Measurements from ENCODE around the gene ARL15.

The ARL15 gene

GRCh38 chr5:54117957-54118356 lies 192.4 kb downstream of the ARL15 start:
- Histone ChIP-seq H3K4ac (ENCODE audit: low read length) (no peak overlapping the region), H3K9ac (ENCODE audit: low read depth, low read length, poor library complexity) (no peak overlapping the region), H3K27ac (replicated peaks; ENCODE audit: low read length) (no peak overlapping the region), H3K4me1 (ENCODE audit: control insufficient read depth in 2 of 2, insufficient read depth in 1 of 2, low read depth in 1 of 2, low read length in 2 of 2) (no peaks in the 10 kb centered on the region), H3K18ac (ENCODE audit: low read length) (no peak overlapping the region), H3K4me2 (ENCODE audit: insufficient read depth, low read length, poor library complexity, severe bottlenecking) (no peak overlapping the region), H3K79me1 (ENCODE audit: low read depth, low read length) (no peaks in the 10 kb centered on the region), H3K14ac (ENCODE audit: low read length) (no peak overlapping the region), H3K36me3 (replicated peaks in 1 of 2; ENCODE audit: control insufficient read depth in 2 of 2, insufficient read depth in 2 of 2, low read length in 2 of 2) (no peaks in the 10 kb centered on the region), H4K8ac (ENCODE audit: low read depth, low read length) (no peak overlapping the region), H3K23ac (ENCODE audit: low read depth, low read length, poor library complexity) (no peak overlapping the region), H3K27me3 (ENCODE audit: control insufficient read depth in 3 of 3, insufficient read depth in 3 of 3, low read depth in 1 of 3, low read length in 3 of 3) (no peaks in the 10 kb centered on the region), H2BK5ac (ENCODE audit: low read length) (no peak overlapping the region), H2BK15ac (ENCODE audit: low read length) (no peak overlapping the region), H2BK12ac (ENCODE audit: low read length) (no peak overlapping the region), H3K9me3 (replicated peaks in 1 of 2; ENCODE audit: control insufficient read depth in 2 of 2, insufficient read depth in 1 of 2, low read depth in 1 of 2, low read length in 2 of 2) (no peaks in the 10 kb centered on the region), H2BK120ac (ENCODE audit: low read depth, low read length) (no peak overlapping the region), H4K91ac (ENCODE audit: low read depth, low read length, poor library complexity) (no peak overlapping the region), H2AK5ac (ENCODE audit: low read depth, low read length) (no peak overlapping the region), H2AFZ (ENCODE audit: low read length) (no peak overlapping the region), H3K4me3 (ENCODE audit: low read length in 2 of 2) (no peak overlapping the region)
- WGBS, 2 donors (ENCODE audit: extremely low coverage in 2 of 2, insufficient read length in 2 of 2, insufficient replicate concordance in 1 of 2): no CpG with 5 or more reads among the region's 2 CpGs
- no peak for DNase-seq (ENCODE audit: low spot score)

DNA sequence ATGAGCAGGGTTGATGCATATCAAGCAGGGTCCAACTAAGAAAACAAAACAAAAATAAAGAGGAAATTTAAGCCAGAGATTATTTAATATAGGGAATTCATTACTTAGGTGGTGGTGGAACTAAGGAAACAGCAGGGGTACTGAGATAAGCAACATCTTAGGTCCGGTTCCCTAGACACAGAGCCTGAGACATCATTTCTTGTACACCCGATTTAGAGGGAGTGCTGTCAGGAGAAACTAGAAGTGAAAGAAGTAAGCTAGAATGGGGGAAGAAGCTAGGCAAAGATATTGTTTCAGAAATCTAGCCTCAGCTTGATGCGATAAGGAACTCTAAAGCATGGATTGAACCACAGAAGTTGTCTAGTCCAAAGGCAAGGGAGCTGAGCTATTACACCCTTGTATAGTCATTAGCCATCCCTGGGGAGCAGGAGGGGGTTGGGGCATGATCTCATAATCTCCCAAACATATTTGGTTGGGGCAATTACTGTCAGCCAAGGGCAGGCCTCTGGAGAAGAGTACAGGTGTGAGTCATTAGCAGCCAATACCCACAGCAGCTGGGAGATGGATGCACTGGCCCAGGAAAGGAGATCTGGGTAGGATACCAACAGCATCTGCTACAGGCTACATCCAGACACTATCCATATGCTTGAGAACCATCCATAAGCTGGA lies 194.5 kb downstream of the ARL15 start:
- Histone ChIP-seq H3K18ac (ENCODE audit: low read length) (no peak overlapping the region), H3K4ac (ENCODE audit: low read length) (no peak overlapping the region), H3K9me3 (replicated peaks in 1 of 2; ENCODE audit: control insufficient read depth in 2 of 2, insufficient read depth in 1 of 2, low read depth in 1 of 2, low read length in 2 of 2) (no peaks in the 10 kb centered on the region), H3K4me1 (ENCODE audit: control insufficient read depth in 2 of 2, insufficient read depth in 1 of 2, low read depth in 1 of 2, low read length in 2 of 2) (no peaks in the 10 kb centered on the region), H3K36me3 (replicated peaks in 1 of 2; ENCODE audit: control insufficient read depth in 2 of 2, insufficient read depth in 2 of 2, low read length in 2 of 2) (no peaks in the 10 kb centered on the region), H3K9ac (ENCODE audit: low read depth, low read length, poor library complexity) (no peak overlapping the region), H4K8ac (ENCODE audit: low read depth, low read length) (no peak overlapping the region), H2BK120ac (ENCODE audit: low read depth, low read length) (no peak overlapping the region), H3K23ac (ENCODE audit: low read depth, low read length, poor library complexity) (no peak overlapping the region), H2BK5ac (ENCODE audit: low read length) (no peak overlapping the region), H2AFZ (ENCODE audit: low read length) (no peak overlapping the region), H3K27me3 (ENCODE audit: control insufficient read depth in 3 of 3, insufficient read depth in 3 of 3, low read depth in 1 of 3, low read length in 3 of 3) (no peaks in the 10 kb centered on the region), H2AK5ac (ENCODE audit: low read depth, low read length) (no peak overlapping the region), H3K79me1 (ENCODE audit: low read depth, low read length) (no peaks in the 10 kb centered on the region), H3K27ac (replicated peaks; ENCODE audit: low read length) (no peak overlapping the region), H3K4me2 (ENCODE audit: insufficient read depth, low read length, poor library complexity, severe bottlenecking) (no peak overlapping the region), H4K91ac (ENCODE audit: low read depth, low read length, poor library complexity) (no peak overlapping the region), H2BK15ac (ENCODE audit: low read length) (no peak overlapping the region), H3K14ac (ENCODE audit: low read length) (no peak overlapping the region), H2BK12ac (ENCODE audit: low read length) (no peak overlapping the region), H3K4me3 (ENCODE audit: low read length in 2 of 2) (no peak overlapping the region)
- no peak for DNase-seq (ENCODE audit: low spot score)
- WGBS, 2 donors (ENCODE audit: extremely low coverage in 2 of 2, insufficient read length in 2 of 2, insufficient replicate concordance in 1 of 2): no CpG with 5 or more reads among the region's 3 CpGs

- H3K79me1 ChIP-seq (ENCODE audit: low read depth, low read length): no peaks in the 10 kb centered on the region
- H2AFZ ChIP-seq (ENCODE audit: low read length): no peak overlapping the region
- H3K27me3 ChIP-seq (ENCODE audit: control insufficient read depth in 3 of 3, insufficient read depth in 3 of 3, low read depth in 1 of 3, low read length in 3 of 3): no peaks in the 10 kb centered on the region
- DNase-seq (ENCODE audit: low spot score): no peak
- no peak overlapping the region for H4K8ac ChIP-seq (ENCODE audit: low read depth, low read length)
- no peak overlapping the region for H3K4me2 ChIP-seq (ENCODE audit: insufficient read depth, low read length, poor library complexity, severe bottlenecking)
- no peak overlapping the region for H2BK120ac ChIP-seq (ENCODE audit: low read depth, low read length)
- H3K36me3 ChIP-seq (replicated peaks in 1 of 2; ENCODE audit: control insufficient read depth in 2 of 2, insufficient read depth in 2 of 2, low read length in 2 of 2): no peaks in the 10 kb centered on the region
- H3K14ac ChIP-seq (ENCODE audit: low read length): no peak overlapping the region
- H3K4ac ChIP-seq (ENCODE audit: low read length): no peak overlapping the region
- H3K23ac ChIP-seq (ENCODE audit: low read depth, low read length, poor library complexity): no peak overlapping the region
- no peak overlapping the region for H3K9ac ChIP-seq (ENCODE audit: low read depth, low read length, poor library complexity)
- H2AK5ac ChIP-seq (ENCODE audit: low read depth, low read length): no peak overlapping the region
- no peak overlapping the region for H3K18ac ChIP-seq (ENCODE audit: low read length)
- H3K27ac ChIP-seq (replicated peaks; ENCODE audit: low read length): no peak overlapping the region
- no peak overlapping the region for H2BK15ac ChIP-seq (ENCODE audit: low read length)
- H3K9me3 ChIP-seq (replicated peaks in 1 of 2; ENCODE audit: control insufficient read depth in 2 of 2, insufficient read depth in 1 of 2, low read depth in 1 of 2, low read length in 2 of 2): no peaks in the 10 kb centered on the region
- H3K4me1 ChIP-seq (ENCODE audit: control insufficient read depth in 2 of 2, insufficient read depth in 1 of 2, low read depth in 1 of 2, low read length in 2 of 2): no peaks in the 10 kb centered on the region
- H2BK5ac ChIP-seq (ENCODE audit: low read length): no peak overlapping the region
- no peak overlapping the region for H4K91ac ChIP-seq (ENCODE audit: low read depth, low read length, poor library complexity)
- no peak overlapping the region for H2BK12ac ChIP-seq (ENCODE audit: low read length)
- WGBS, 2 donors (ENCODE audit: extremely low coverage in 2 of 2, insufficient read length in 2 of 2, insufficient replicate concordance in 1 of 2): no CpG with 5 or more reads among the region's 5 CpGs
- no peak overlapping the region for H3K4me3 ChIP-seq (ENCODE audit: low read length in 2 of 2)
These were observed 197.3 kb downstream of the ARL15 start for GRCh38 chr5:54113060-54113459.

DNA sequence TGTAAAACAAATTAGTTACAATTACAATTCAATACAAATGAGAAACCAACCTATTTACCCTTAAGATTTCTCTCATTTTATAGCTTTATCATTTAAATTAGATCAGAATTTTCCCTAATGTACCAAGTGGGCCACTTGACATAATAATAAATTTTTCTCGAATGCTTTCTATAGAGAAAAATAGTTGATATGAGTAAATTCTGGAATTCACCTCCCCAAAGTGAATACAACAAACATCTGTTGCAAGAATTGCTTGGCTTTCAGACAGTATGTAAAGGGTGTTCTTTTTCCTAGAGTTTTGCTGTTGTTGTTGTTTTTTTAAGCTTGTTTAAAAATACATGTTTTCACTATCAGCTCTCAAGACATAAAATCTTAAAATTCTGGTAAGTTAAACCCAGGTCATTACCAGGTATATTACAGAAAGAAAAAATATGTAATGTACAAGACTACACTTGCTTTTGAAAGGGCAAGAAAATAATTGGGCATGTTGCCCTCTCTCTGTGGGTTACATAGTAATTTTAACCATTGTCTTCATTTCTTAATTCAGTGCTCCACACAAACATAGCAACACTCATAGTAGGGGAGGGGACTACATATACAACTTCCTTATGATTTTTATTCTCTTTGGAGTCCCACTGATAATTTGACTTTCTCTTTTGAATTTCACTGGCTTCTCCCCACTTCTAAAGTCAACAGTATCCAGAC lies 200.6 kb downstream of the ARL15 start:
- WGBS, 2 donors (ENCODE audit: extremely low coverage in 2 of 2, insufficient read length in 2 of 2, insufficient replicate concordance in 1 of 2): no CpG with 5 or more reads among the region's 1 CpG
- Histone ChIP-seq H4K8ac (ENCODE audit: low read depth, low read length) (no peak overlapping the region), H3K4me2 (ENCODE audit: insufficient read depth, low read length, poor library complexity, severe bottlenecking) (no peak overlapping the region), H3K4me1 (ENCODE audit: control insufficient read depth in 2 of 2, insufficient read depth in 1 of 2, low read depth in 1 of 2, low read length in 2 of 2) (no peaks in the 10 kb centered on the region), H4K91ac (ENCODE audit: low read depth, low read length, poor library complexity) (no peak overlapping the region), H3K36me3 (replicated peaks in 1 of 2; ENCODE audit: control insufficient read depth in 2 of 2, insufficient read depth in 2 of 2, low read length in 2 of 2) (no peaks in the 10 kb centered on the region), H3K79me1 (ENCODE audit: low read depth, low read length) (no peaks in the 10 kb centered on the region), H2AFZ (ENCODE audit: low read length) (no peak overlapping the region), H3K9me3 (replicated peaks in 1 of 2; ENCODE audit: control insufficient read depth in 2 of 2, insufficient read depth in 1 of 2, low read depth in 1 of 2, low read length in 2 of 2) (no peaks in the 10 kb centered on the region), H2BK12ac (ENCODE audit: low read length) (no peak overlapping the region), H3K4me3 (ENCODE audit: low read length in 2 of 2) (no peak overlapping the region), H3K4ac (ENCODE audit: low read length) (no peak overlapping the region), H2AK5ac (ENCODE audit: low read depth, low read length) (no peak overlapping the region), H3K18ac (ENCODE audit: low read length) (no peak overlapping the region), H3K27ac (replicated peaks; ENCODE audit: low read length) (no peak overlapping the region), H3K23ac (ENCODE audit: low read depth, low read length, poor library complexity) (no peak overlapping the region), H3K14ac (ENCODE audit: low read length) (no peak overlapping the region), H2BK15ac (ENCODE audit: low read length) (no peak overlapping the region), H3K9ac (ENCODE audit: low read depth, low read length, poor library complexity) (no peak overlapping the region), H2BK120ac (ENCODE audit: low read depth, low read length) (no peak overlapping the region), H3K27me3 (ENCODE audit: control insufficient read depth in 3 of 3, insufficient read depth in 3 of 3, low read depth in 1 of 3, low read length in 3 of 3) (no peaks in the 10 kb centered on the region), H2BK5ac (ENCODE audit: low read length) (no peak overlapping the region)
- no peak for DNase-seq (ENCODE audit: low spot score)

Data from neuronal stem cell (in vitro differentiated cells).